Loucy (cell line): ENCODE data around the gene ALPK3.

Experiments
- CTCF ChIP-seq: fragments of 200-600 bp; sonication (generic); conservative IDR thresholded peaks from 2 replicates; pipeline ENCODE4 v1.5.1; 2014; ENCODE audit warnings: mild to moderate bottlenecking, antibody characterized with exemption, low read length
- EZH2phosphoT487 ChIP-seq: fragments of 200-600 bp; IDR thresholded peaks from 2 replicates; pipeline ENCODE4 v1.6.1; 2018; ENCODE audit warnings: antibody characterized with exemption, mild to moderate bottlenecking, moderate library complexity, borderline replicate concordance

- no peak for TF ChIP-seq CTCF
- TF ChIP-seq EZH2phosphoT487: no peak
Observed at GRCh38 chr15:84857418-84858004, 40.4 kb downstream of the ALPK3 start.
